C4-2B (cell line): Measurements from ENCODE around the gene HIPK3.

ENCODE experiments used
- CTCF ChIP-seq: fragments of 450-650 bp; conservative IDR thresholded peaks from 2 replicates; pipeline ENCODE4 v1.5.1; 2017; ENCODE audit warnings: mild to moderate bottlenecking
- ZFX ChIP-seq: fragments of 450-650 bp; IDR thresholded peaks from 2 replicates; pipeline ENCODE4 v1.6.1; 2017

GRCh38 chr11:33227578-33228261, 29.5 kb upstream of the HIPK3 start:
- TF ChIP-seq CTCF (no peak), ZFX (no peak)
